GM18861 (cell line): Measurements from ENCODE around the gene NSMCE4A.
"Not testable (repeated sequence)": the region's sequence is repeated elsewhere in the genome, so short reads cannot be mapped to it uniquely, and the experiment has no call there.

ENCODE experiments used
- ATAC-seq: cut with Tn5 transposase; IDR thresholded peaks from one replicate; pipeline ENCODE4 v1.9.1; 2021; ENCODE audit not compliant: unreplicated experiment

NSMCE4A gene

DNA sequence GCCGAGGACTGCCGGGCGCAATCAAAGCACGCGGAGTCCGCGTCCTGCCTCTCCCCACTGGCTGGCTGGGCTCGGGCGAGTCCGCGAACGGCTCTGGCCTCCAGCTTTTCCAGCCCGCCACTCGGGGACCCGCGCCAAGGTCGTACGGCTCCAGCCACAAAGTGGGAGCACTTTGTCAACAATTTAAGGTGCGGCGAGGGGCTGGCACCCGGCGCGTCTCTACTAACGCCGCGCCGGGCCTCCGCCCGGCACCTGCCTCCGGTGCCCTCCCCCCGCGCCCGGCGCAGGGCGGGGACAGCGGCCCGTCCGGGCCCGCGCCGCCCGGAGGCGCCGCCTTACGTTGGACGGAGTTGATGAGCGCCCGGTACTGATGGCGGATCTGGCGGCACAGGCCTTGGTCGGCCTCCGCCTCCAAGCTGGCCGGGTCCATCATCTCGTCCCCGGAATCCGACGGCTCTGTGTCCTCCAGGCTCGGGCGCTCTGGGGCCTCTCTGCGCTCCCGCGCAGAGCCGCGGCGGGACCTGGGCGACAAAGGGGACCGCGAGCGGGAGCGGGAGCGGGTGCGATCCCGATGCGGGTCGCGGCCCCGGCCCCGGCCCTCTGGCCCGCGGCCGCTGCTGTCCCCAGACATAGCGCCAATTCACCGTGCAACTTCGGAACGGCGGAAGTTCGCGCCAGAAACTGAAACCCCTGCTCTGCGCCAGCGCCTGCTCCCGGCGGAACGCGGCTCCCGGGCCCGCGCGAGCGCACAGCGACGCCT, at the start of gene NSMCE4A:
Gene NSMCE4A (minus strand): TSS at position 683 of the 760 bp plus-strand sequence. CDS start 52 bp downstream, at position 631.
- peak; percentile 81 for ATAC-seq

GRCh38 chr10:122023257-122023656, 48.2 kb upstream of the NSMCE4A start:
- ATAC-seq = not testable (repeated sequence)

GRCh38 chr10:122022276-122022675, 47.3 kb upstream of the NSMCE4A start:
- no peak for ATAC-seq

- no peak for ATAC-seq
Observed at GRCh38 chr10:122021828-122022227, 46.8 kb upstream of the NSMCE4A start.

DNA sequence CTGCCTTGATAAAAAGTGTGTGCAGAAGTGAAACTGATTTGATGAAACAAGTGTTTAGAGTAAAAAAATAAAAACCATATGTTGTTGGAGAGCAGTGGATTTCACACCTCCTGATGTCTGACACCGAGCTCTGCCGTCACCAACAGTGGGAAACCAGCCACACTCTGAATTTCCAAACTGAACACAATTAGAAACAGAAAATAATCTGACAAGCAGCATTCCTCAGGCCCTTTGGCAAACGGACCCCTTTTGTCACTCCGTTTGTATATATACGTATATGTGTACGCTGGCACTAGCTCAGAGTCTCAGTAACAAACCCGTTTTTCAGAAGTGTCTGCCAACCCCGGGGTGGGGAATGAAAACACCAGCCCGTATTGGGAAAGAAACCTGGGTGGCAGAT, 46.4 kb upstream of the NSMCE4A start:
- no peak for ATAC-seq

- no peak for ATAC-seq
Observed at GRCh38 chr10:122020226-122020625, 45.2 kb upstream of the NSMCE4A start.

DNA sequence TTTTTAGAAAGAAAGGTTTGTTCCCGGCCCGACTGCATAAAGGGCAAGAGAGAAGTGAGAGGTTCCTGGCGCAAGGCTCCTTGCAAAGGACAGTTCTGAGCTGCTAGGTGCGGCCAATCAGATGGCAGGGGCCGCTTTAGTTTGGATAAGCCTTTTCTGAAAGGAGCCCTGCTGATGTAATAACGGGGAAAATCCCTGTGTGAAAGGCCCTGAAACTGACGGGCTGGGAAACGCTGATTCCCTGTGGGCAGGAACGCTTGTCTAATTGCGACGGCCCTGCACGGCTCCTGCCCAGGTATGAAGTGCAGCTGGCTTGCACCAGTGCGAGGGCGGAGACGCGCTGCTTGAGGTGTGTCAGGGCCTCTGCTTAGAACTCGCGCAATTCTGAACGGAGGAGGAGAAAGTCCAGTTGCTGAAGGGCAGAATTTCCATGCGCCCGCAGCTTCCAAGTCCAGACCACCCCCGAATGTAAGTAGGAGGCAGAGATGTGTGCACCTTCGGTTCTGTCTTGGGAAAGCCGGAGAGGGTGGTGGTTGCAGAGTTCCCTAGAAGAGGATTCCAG, 44.5 kb upstream of the NSMCE4A start:
- ATAC-seq = no peak

GRCh38 chr10:122018951-122019413, 44.0 kb upstream of the NSMCE4A start:
- ATAC-seq = no peak

- no peak for ATAC-seq
Observed at GRCh38 chr10:122018491-122018890, 43.5 kb upstream of the NSMCE4A start.

DNA sequence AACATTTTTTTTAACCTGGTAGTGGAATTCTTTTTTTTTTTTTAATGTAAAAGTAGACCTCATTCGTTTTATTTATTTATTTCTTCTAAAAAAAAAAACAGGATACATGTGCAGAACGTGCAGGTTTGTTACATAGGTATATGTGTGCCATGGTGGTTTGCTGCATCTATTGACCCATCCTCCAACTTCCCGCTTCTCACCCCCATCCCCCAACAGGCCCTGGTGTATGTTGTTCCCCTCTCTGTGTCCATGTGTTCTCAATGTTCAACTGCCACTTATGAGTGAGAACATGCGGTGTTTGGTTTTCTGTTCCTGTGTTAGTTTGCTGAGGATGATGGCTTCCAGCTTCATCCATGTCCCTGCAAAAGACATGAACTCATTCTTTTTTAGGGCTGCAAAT, 42.9 kb upstream of the NSMCE4A start:
- not testable (repeated sequence) for ATAC-seq

GRCh38 chr10:122014652-122015248, 39.7 kb upstream of the NSMCE4A start:
- no peak for ATAC-seq

DNA sequence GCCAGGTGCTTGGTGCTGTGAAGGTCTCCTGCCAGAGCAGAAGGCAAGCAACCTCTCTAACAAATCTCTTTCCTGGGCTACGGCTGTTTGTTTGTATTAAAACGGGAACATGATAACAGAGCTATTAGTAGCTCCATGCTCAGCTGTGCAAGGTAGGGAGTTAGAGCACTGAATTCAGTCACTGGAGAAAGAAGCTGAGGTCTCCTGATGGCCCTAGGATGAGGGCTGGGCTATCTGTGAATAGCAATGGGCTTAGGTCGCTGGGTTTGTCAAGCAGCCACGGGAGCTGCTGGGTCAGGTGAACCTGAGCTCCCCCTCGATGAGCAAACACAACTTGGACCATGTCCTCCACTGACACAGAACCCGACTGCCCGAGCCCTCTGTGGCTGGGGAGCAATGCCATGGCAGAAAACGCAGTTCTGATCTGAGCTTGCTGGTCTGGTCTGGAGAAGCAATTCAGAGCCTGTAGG, 38.3 kb upstream of the NSMCE4A start:
- ATAC-seq = no peak

- no peak for ATAC-seq
Observed at GRCh38 chr10:122012731-122013130, 37.7 kb upstream of the NSMCE4A start.

DNA sequence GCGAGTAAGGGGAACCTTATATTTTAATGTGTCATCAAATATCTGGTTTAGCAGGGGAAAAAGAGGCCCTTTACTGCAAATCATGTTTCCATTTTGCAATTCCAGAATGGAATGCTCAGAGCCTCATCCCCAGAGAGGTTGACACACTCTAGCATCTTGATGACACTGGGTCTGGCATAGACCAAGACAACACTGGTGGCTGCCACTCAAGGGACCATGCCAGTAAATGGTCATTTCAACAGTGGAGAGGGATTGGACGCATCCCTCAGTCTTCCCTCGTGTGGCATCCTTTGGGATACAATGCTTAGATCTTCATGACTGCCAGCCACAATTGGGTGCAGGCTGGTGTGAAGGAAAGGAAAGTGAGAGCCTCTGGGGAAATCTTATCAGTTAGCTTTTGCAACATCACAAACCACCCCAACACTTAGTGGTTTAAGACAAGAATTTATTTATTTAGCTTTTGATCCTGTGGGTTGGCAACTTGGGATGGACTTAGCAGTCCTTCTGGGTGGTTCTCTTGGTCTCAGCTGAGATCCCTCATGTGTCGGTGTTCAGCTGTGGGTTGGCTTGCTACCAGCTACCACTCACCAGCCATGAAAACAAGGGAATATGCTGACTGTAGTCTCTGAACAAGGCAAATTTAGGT, 35.5 kb upstream of the NSMCE4A start:
- no peak for ATAC-seq

GRCh38 chr10:122007415-122007814, 32.4 kb upstream of the NSMCE4A start:
- ATAC-seq = no peak

GRCh38 chr10:122001698-122002097, 26.7 kb upstream of the NSMCE4A start:
- ATAC-seq = no peak

DNA sequence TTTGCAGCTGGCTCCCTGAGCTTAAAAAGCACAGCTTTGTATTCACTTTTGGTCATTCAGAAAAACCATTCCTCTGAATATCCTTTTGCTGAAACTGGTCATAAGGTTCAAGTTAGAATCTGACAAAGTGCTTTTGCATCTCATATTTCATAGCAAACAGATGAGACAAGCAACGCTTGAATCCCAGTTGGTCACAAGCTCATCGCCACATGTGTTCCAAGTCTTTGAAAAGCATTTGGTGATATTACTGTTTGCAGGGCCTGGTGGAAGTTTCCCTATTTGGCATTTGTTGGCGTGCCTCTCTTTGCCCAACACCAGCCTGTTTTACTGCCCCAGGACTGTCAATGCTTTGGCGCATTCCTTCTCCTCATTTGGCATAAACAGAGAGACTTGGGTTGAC, 24.3 kb upstream of the NSMCE4A start:
- no peak for ATAC-seq

GRCh38 chr10:121998462-121998861, 23.4 kb upstream of the NSMCE4A start:
- ATAC-seq = no peak

DNA sequence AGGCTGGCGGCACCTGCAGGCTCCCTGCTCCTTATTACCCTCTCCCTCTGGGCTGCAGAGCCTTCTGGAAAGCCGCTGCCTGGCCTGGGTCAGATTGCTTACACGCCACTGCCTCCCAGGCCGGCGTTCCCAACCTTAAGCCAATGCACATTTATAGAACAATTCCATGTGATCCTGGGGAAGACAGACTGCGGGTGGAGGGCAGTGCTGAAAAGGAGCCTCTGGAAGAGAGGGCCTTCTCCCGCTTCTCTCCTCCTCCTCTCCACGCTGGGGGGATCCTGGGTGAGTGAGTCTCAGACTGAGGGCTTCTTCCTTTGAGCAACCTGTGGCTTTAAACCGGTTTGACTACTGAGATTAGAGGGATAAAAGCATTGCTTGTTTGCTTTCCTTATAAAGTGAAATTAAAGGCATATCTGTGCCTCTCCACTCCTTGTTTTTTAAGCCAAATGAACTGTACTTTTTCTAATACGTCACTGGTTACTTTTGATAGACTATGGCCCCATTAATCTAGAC, 19.5 kb upstream of the NSMCE4A start:
- no peak for ATAC-seq

DNA sequence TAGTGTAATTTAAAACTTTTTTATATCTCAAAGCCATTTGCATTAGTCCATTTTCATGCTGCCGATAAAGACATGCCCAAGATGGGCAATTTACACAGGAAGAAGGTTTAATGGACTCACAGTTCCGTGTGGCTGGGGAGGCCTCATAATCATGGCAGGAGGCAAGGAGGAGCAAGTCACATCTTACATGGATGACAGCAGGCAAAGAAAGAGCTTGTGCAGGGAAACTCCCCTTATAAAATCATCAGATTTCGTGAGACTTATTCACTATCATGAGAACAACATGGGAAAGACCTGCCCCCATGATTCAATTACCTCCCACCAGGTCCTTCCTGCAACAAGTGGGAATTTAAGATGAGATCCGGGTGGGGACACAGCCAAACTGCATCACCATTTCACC, 16.7 kb upstream of the NSMCE4A start:
- ATAC-seq = not testable (repeated sequence)

DNA sequence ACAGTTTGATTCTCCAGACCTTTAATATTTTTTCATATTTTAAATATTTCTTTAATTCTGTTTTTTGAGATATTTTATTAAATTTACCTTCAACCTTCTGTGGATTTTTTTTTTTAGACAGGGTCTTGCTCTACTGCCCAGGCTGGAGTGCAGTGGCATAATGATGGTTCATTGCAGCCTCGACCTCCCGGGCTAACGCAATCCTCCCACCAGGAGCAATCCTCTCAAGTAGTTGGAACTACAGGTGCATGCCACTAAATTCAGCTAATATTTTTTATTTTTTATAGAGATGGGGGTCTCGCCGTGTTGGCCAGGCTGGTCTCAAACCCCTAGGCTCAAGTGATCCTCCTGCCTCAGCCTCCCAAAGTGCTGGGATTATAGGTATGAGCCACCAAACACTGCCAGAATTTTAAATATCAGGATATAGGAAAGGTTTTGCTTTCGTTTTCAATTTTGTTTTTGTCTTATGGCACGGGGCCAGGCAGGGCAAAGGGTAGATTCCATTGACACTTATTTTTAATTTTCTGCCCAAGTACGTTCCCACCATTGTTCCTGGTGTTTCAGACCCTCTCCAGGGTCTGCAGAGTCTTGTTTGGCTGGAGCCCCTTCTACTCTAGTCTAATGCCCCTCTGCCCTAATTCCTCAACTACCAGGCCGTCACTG, 15.1 kb upstream of the NSMCE4A start:
- no peak for ATAC-seq
